ENCODE measurements around the gene CAMK1D.

- TF ChIP-seq EZH2 (IDR thresholded peaks at IDR 0.05; ENCODE audit: borderline replicate concordance, control insufficient read depth, low read depth, low read length) (no peak), HCFC1 (IDR thresholded peaks at IDR 0.05; ENCODE audit: low read length) (no peak), POLR2A (IDR thresholded peaks at IDR 0.05; ENCODE audit: low read depth, low read length) (no peak), FOXM1 (IDR thresholded peaks at IDR 0.05; ENCODE audit: low read depth, low read length) (no peak), ZZZ3 (IDR thresholded peaks at IDR 0.05; ENCODE audit: control insufficient read depth, insufficient read length, low read depth) (no peak), CBFB (IDR thresholded peaks at IDR 0.05; ENCODE audit: low read depth) (no peak), E4F1 (IDR thresholded peaks at IDR 0.05; ENCODE audit: borderline replicate concordance, partially characterized antibody) (no peak), CTCF (IDR thresholded peaks at IDR 0.05 in 2 of 3, conservative IDR thresholded peaks at IDR 0.05 in 1 of 3; ENCODE audit: control insufficient read depth in 2 of 3, extremely low read depth in 1 of 3, insufficient read depth in 1 of 3, low read depth in 3 of 3, low read length in 3 of 3) (no peak), SREBF2 (IDR thresholded peaks at IDR 0.05; ENCODE audit: low read length) (no peak), MTA3 (IDR thresholded peaks at IDR 0.05; ENCODE audit: borderline replicate concordance, low read length) (no peak), ZSCAN29 (IDR thresholded peaks at IDR 0.05) (no peak), SIN3A (IDR thresholded peaks at IDR 0.05; ENCODE audit: low read depth, low read length) (no peak)
Observed at GRCh38 chr10:12697764-12698163, 348.4 kb downstream of the CAMK1D start.

Data from GM12878 (cell line).